GM12874 (cell line): ENCODE data around the gene CASTOR1.

Experiments
- CTCF ChIP-seq: IDR thresholded peaks from 2 replicates; pipeline ENCODE4 v1.5.1; 2011; ENCODE audit warnings: low read depth, mild to moderate bottlenecking, control low read depth, low read length, moderate library complexity; ENCODE audit not compliant: insufficient read depth

The CASTOR1 gene

DNA sequence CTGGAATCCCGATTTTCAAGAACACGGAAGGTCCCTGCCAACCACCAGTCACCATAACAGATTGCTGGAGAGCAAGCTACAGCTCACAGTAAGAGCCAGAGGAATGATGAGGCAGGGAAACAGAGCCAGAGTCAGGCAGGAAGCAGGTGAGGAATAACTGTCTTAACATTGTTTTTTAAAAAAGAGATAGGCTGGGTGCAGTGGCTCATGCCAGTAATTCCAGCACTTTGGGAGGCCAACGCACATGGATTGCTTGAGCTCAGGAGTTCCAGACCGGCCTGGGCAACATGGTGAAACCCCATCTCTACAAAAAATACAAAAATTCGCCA lies 13.5 kb upstream of the CASTOR1 start:
- no peak for TF ChIP-seq CTCF

DNA sequence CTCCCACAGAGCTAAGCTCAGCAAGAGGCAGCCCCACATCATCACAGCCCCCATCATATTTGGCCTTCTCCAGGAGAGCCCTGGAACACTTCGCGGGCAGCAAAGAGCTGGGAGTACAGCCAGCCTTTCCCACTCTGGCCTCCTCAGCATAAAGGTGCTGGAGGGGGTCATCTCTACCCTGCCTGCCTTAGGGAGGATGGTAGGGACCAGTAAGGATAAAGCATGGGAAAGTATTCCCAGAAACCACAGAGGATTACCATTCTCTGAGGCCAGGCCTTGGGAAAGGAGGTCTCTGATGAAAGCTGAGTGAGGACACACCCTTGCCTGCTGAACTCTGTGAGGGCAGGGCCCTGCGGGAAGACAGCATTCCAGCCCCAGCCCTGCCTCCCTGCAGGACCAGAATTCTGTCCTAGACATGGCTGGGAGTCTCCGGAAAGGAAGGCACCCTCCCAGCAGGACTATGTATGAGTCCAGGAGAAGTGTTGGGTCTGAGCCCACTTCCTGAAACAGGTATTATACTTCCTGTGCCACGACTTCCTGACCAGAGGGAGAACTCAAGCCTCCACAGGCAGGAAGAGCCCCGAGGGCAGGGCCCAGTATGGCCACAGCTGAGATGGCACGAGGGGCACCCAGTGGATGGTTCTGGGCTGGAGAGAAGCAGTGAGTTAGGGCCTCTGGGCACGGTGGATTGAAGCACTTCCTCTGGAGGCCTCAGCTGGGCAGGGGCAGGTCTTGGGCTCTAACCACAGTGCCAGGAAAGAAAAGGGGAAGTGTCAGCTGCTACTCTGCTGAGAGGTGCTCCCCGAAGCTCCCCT lies 12.9 kb upstream of the CASTOR1 start:
- no peak for TF ChIP-seq CTCF

DNA sequence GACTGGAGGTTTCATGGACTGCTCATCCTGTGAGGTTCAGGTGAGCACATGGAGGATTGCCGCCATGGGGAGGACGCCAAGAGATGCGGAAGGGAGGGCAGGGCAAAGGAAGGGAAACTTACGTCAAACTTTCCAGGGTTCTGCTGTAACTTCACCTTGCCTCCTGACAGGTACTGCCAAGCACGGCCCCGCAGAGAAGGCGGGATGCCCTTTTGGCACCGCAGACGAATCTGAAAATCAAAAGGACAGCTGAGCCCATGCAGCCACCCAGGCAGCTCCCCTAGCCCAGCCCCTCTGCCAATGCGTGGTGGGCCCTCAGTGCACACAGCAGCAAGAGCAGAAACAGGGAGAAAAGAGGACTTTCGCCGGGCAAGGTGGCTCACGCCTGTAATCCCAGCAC lies 10.0 kb upstream of the CASTOR1 start:
- TF ChIP-seq CTCF = no peak

GRCh38 chr22:30297991-30298701 lies 8.8 kb upstream of the CASTOR1 start:
- no peak for TF ChIP-seq CTCF

DNA sequence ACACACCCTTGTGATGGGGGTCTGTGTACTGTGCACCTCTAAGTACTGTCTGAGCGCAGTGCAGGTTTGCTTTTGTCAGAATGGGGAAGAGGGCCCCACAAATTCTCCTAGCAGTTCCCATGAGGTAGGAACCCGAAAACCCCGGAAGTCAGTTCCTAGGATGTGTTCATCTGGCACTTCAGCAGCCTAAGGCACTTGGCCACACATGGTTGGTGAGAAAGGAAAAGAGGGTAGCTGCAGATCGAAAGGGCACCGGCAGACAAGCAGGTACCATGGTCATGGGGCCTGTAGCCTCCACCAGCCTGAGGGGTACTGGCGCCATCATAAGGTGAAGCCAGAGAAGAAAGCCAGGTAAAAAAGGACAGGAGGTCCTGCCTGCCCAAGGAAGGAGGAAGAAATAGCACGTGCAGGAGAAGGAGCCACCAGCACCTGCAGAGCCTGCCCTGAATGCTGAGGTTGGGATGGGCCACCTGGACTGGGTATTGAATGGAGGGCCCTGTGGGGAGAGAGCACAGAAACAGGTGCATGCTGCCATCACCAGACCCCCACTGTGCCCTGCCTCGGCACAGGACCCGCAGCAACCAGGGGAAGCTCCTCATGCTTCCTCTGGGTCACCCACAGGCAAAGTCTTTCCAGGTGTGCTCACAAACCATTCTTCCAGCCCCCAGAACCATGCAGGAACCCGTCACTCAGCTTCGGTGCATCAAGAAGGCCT lies 8.1 kb upstream of the CASTOR1 start:
- no peak for TF ChIP-seq CTCF

GRCh38 chr22:30296833-30297232 lies 7.5 kb upstream of the CASTOR1 start:
- TF ChIP-seq CTCF = no peak

GRCh38 chr22:30296324-30296723 lies 7.0 kb upstream of the CASTOR1 start:
- no peak for TF ChIP-seq CTCF
